ENCODE data around the gene NDUFAF7.
"Not testable (repeated sequence)": the region's sequence is repeated elsewhere in the genome, so short reads cannot be mapped to it uniquely, and the experiment has no call there.

NDUFAF7 gene, protein sequence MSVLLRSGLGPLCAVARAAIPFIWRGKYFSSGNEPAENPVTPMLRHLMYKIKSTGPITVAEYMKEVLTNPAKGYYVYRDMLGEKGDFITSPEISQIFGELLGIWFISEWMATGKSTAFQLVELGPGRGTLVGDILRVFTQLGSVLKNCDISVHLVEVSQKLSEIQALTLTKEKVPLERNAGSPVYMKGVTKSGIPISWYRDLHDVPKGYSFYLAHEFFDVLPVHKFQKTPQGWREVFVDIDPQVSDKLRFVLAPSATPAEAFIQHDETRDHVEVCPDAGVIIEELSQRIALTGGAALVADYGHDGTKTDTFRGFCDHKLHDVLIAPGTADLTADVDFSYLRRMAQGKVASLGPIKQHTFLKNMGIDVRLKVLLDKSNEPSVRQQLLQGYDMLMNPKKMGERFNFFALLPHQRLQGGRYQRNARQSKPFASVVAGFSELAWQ

DNA sequence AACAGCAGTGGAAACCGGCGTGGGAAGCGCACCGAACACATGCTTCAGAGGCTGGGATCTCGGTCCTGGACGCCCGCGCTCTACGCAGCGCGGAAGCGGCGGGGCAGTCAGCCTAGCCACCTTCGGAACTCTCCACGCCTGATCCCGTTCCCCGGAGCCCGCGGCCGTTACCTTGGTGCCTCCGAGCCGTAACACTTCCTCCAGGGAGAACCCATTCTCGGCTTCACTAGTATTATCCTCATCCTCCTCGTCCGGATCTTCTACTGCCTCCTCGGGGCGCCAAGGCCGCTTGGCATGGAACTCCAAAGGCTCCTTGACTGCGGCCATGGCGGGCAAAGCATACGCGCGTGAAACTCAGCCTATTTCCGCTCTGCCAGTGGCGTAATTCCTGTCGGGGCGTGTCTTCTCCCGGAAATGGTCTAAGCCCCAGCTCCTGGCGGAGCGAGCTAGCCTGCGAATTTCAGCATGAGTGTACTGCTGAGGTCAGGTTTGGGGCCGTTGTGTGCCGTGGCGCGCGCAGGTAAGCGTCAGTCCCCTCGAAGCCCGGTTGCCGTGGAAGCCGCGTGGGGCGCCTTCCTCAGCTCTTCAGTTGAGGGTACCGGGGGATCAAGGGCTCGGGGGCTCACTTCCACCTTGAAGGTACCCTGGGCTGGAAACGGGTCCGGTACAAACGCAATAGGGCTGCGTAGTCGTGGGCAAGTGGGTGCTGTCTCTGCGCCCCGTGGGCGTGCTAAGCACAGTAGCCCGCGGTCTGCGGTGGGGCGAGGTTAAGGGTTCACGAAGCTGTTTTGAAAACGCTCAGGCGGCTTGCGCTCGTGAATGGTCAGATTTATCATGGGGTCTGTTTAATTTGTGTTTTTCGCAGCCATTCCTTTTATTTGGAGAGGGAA is at the start of gene NDUFAF7, which contains the start of gene CEBPZ:
NDUFAF7 (plus strand) TSS at position 418 of the 890 bp plus-strand sequence; CDS start at position 466, 48 bp downstream.
CEBPZ (minus strand) TSS at position 356 of the 890 bp plus-strand sequence; CDS start at position 327, 29 bp downstream.
- DNase-seq, result peak; percentile 39

- DNase-seq, result no peak
These were observed 49.5 kb upstream of the NDUFAF7 start for GRCh38 chr2:37181726-37182684.

DNA sequence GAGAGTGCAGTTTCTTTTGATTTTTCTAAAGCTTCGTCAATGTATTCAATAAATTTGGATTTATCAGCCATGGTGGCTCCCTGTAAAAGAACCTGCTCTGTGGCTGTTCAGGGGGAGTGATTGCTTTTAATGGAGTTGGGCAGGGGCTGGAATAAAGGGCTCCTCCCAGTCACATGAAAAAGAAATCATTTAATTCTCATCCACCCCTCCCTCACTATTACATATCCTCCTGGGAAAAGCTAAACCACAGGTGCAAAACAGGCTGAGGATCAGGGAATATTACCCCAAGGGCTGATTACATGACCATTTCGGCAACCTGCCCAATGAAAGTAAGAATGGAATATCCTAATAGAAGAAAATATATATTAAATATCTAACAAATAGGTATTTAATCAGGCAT is 42.9 kb upstream of the NDUFAF7 start, which contains the start of gene SULT6B1:
SULT6B1 (minus strand) TSS at position 101 of the 400 bp plus-strand sequence; CDS start at position 71, 30 bp downstream.
- DNase-seq, result no peak

GRCh38 chr2:37189452-37190153 is 41.9 kb upstream of the NDUFAF7 start:
- DNase-seq, result no peak

DNA sequence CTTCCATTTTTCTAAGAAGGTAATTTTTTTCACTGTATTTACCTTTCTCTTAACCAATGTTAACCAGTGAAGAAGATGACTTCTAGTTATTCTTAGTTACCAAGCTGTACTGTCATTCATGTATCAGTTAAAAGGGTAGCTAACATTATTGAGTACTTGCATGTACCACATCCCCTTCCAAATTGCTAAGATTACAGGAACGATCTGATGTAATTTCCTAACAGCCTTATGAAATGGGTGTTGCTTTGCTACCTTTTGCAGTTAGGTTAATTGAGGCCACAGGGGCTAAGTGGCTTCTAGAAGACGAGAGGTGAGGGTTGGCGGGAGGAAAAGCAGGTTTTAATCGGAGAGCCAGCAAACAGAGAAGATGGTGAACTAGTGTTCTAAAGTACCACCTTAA is 41.2 kb upstream of the NDUFAF7 start:
- no peak for DNase-seq

DNA sequence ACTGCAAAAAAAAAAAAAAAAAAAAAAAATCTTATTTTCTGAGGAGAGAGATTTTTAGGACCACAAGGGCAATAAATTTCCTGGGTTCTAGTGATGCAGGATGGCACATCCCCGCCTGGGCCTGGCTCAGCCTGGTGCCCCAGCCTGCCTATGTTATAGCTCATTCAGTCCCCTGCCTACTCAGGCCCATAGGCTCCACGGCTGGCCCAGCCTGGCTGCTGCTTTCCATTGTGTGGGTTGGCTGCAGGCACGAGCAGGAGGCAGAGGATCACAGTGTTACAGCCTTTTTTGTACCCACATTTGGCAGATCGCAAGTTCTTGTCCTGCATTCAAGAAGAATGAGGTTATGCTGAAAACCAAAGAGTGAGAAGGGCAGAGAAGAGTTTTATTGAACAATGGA is 40.2 kb upstream of the NDUFAF7 start:
- no peak for DNase-seq

DNA sequence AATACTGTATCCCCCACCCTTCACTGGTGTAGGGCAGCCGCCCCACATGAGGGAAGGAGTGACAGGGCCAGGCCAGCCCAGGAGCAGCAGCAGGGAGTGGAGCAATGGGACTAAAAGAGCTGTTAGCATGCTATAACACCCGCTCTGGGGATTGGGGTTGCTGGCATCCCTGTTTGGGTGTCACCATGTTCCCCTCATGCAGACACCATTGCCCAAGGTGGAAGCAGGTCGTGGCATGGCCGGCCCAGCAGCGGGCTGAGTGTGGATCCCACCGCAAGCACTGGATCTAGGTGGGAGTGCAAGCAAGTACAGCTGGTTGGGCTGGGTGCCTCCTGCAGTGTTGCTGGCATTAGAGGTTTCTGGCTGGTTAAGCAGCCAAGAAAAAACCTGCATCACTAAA is 39.7 kb upstream of the NDUFAF7 start:
- no peak for DNase-seq

DNA sequence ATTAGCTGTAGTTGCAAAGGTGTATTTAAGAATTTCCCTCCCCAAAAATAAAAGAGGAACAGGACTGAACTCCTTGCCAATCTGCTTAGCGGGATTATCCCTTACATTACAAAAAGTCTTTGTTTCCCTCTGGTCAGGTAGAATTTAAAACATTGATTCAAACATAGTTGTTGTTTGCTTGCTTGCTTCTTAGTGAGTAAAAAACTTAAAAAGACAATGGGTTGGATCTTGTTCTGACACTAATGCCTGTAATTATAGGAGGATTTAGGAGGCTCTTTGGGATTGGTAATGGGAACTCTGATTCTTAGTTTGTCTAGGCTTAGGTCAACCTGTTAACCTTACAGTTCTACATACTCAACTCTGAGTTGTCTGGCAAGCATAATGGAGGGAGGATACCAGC is 38.9 kb upstream of the NDUFAF7 start:
- no peak for DNase-seq

- DNase-seq, result not testable (repeated sequence)
These were observed 35.6 kb upstream of the NDUFAF7 start for GRCh38 chr2:37195862-37196319.

DNA sequence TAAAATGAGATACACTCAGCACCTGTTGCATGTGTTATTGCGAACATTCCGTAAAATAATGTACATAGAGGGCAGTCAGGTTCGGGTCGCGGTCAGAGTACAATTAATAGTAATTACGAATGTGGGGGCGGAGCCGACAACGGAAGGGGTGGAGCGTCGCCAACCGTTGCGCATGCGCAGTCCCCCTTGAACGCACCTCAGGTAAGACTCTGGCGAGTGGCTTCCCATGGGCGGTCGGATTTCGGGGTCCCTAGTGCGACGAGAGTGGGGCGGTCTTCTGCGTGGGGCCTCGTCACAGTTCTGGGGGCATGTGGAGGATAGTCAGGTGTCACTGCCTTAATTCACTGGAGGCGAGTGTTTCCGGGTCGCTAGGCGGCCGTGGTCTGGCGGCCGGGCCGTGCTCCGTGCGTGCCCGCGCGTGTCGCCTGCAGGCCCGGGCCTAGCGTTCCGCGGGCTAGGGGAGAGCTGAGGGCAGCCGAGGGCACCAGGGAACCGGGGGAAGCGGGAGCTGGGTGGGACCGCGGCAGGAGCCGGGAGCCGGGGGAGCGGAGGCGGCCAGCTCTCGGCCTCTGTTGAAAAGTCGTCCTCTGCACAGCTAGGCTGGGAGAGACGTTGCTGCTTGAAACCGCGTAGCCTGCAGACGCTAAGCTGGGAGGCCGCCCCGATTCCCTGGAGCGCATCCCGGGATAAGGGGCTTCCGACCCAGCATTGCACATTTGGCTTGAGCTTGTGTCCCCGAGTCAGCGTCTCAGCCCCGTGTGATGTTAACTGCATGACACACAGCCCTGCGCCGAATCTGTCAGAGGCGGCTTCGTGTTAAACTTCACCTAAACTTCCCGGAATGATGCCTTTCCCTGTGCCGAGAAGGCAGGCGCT is 34.9 kb upstream of the NDUFAF7 start, which contains the start of gene CEBPZOS:
CEBPZOS (plus strand) TSS at position 177 of the 876 bp plus-strand sequence. CDS start 3,209 bp downstream, outside the sequence.
- DNase-seq, result peak; percentile 21

DNA sequence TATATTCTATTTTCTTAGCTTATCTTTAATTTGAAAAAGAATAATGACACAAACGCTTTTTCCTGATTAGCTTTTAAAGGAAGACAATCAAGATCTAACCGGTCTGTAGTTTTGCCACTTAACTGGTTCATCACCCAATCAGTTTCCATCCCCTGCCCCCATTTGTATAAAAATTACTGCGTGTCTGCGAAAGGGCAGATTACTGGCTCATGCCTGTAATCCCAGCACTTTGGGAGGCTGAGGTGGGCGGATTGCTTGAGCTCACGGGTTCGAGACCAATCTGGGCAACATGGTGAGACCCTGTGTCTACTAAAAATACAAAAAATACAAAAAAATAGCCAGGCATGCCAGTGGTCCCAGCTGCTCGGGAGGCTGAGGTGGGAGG is 32.8 kb upstream of the NDUFAF7 start:
- DNase-seq, result no peak

- no peak for DNase-seq
These were observed 30.2 kb upstream of the NDUFAF7 start for GRCh38 chr2:37201208-37201607.

DNA sequence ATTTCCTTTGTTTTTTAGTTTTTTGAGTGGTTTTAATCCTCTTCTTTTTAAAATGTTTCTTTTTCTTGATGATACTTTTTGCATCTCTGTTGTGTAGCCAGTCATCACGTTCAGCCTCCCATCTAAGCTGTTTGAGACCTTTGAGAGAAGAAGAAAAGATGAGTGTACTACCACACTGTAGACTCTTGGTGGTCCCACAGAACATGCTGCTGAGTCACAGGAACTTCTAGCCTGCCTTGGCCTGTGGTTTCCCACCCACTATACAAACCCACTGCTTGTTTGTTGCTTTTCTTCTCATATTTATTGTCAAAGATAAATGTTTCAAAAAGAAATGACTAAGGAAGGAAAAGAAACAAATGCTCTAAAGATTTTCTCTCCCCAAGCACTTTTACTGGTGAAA is 29.7 kb upstream of the NDUFAF7 start:
- no peak for DNase-seq

- no peak for DNase-seq
These were observed 27.8 kb upstream of the NDUFAF7 start for GRCh38 chr2:37203708-37204107.

DNA sequence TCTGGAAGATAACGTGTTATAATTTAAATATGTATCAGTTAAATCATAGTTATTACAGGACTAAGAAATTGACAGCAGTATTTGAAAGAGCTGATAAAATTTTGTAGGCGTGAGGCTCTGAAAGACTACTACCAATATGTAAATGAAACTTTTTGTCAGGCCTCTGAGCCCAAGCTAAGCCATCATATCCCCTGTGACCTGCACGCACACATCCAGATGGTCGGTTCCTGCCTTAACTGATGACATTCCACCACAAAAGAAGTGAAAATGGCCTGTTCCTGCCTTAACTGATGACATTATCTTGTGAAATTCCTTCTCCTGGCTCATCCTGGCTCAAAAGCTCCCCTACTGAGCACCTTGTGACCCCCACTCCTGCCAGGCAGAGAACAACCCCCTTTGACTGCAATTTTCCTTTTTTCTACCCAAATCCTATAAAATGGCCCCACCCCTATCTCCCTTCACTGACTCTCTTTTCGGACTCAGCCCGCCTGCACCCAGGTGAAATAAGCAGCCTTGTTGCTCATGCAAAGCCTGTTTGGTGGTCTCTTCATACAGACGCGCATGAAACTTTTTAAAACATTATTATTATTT is 26.3 kb upstream of the NDUFAF7 start:
- not testable (repeated sequence) for DNase-seq

DNA sequence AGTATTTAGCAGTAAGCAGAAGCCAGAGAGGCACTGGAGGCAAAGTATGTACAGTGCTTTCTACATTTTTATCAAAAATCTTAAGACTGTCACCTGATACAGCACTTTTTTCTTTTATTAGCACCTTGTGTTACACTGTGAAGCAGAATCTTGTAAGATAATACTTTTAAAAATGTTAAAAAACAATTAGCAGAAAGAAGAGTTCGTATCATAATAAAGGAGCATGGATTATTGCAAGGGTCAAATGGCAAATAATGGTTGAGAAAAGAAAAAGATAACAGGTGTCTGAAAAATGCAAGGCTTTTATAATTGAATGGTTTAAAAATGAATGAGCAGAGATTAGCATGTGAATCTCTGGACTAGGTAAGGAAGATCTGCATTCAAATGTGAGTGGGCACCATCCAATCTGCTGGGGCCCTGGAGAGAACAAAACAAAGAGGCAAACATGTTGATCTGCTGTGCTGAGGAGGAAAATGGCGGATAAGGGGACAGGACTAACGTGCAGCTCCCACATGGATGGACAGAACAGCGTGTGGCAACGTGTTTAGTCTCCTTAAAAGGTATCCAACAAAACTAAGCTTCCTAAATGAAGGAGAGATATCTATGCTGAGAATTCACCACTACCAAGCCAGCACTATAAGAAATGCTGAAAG is 25.6 kb upstream of the NDUFAF7 start:
- DNase-seq, result no peak

DNA sequence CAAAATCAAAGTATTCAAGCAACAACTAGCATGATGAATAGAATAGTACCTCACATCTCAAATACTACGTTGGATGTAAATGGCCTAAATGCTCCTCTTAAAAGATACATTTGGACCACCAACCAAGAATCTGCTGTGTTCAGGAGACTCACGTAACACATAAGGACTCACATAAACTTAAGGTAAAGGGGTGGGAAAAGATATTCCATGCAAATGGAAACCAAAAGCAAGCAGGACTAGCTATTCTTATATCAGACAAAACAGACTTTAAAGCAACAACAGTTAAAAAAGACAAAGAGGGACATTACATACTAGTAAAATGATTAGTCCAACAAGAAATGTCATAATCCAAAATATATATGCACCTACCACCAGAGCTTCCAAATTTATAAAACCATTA is 24.7 kb upstream of the NDUFAF7 start:
- DNase-seq, result not testable (repeated sequence)

GRCh38 chr2:37211212-37211611 is 20.2 kb upstream of the NDUFAF7 start:
- DNase-seq, result no peak

DNA sequence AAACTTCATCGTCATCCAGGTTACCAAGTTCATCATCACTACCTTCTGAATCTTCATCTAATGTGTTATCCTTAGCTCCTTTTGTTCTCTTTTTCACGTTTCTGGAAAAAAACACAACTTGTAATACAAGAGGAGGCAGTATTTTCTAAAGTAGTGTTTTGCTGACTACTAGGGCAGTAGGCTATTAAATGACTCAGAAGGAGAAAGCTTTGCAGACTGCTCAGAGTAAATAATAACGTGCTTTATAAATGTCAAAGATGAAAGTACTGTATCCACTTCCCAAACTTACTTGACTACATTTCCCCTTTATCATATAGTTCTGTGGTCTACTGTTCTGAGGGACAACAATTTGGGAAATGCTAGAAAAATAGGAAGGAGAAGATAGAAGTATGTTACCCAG is 19.5 kb upstream of the NDUFAF7 start:
- DNase-seq, result no peak
